Peyer's patch (tissue), 4 donors: ENCODE results near the gene PPA1.

Experiments
- POLR2A ChIP-seq, 2 donors: fragments of 450-650 bp; IDR thresholded peaks; one replicate each; pipeline ENCODE4 v1.5.1; 2017; ENCODE audit warnings: antibody characterized with exemption in 2 of 2, mild to moderate bottlenecking in 2 of 2, moderate library complexity in 2 of 2
- TF ChIP-seq, protein P1 (sequence below), 6 experiments: fragments of 450-650 bp in 4 of 6; fragments of 200-600 bp in 2 of 6; sonication (generic) in 1 of 6; IDR thresholded peaks; one replicate each; pipeline ENCODE4 v1.5.1; 2017 to 2019; ENCODE audit warnings: antibody characterized with exemption in 6 of 6, mild to moderate bottlenecking in 3 of 6, moderate library complexity in 1 of 6

GRCh38 chr10:70256463-70256862 is 23.2 kb upstream of the PPA1 start:
- TF ChIP-seq, protein P1, sequence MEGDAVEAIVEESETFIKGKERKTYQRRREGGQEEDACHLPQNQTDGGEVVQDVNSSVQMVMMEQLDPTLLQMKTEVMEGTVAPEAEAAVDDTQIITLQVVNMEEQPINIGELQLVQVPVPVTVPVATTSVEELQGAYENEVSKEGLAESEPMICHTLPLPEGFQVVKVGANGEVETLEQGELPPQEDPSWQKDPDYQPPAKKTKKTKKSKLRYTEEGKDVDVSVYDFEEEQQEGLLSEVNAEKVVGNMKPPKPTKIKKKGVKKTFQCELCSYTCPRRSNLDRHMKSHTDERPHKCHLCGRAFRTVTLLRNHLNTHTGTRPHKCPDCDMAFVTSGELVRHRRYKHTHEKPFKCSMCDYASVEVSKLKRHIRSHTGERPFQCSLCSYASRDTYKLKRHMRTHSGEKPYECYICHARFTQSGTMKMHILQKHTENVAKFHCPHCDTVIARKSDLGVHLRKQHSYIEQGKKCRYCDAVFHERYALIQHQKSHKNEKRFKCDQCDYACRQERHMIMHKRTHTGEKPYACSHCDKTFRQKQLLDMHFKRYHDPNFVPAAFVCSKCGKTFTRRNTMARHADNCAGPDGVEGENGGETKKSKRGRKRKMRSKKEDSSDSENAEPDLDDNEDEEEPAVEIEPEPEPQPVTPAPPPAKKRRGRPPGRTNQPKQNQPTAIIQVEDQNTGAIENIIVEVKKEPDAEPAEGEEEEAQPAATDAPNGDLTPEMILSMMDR (IDR thresholded peaks at IDR 0.05), result no peak
- no peak for TF ChIP-seq POLR2A (IDR thresholded peaks at IDR 0.05)
